Endothelial cell (in vitro differentiated cells): ENCODE results near the gene AP1G2. TPM values are rescaled to one million over a fixed set of nuclear protein-coding genes. Genes with fewer than 3 reads are reported as not detected.
A peak's percentile ranks its signal among the peaks of the same experiment; 100 is the strongest.

Experiments
- DNase-seq: peaks from one replicate; pipeline ENCODE4 v3.0.0; 2021; ENCODE audit warnings: low spot score
- H3K27ac Mint-ChIP-seq: one replicate; pipeline ENCODE4 v1.8.0; 2021; ENCODE audit warnings: mixed read lengths, inconsistent platforms; ENCODE audit not compliant: unreplicated experiment
- H3K27me3 Mint-ChIP-seq: one replicate; pipeline ENCODE4 v1.8.0; 2021; ENCODE audit warnings: mild to moderate bottlenecking, moderate library complexity, mixed read lengths, inconsistent platforms; ENCODE audit not compliant: unreplicated experiment
- H3K36me3 Mint-ChIP-seq: one replicate; pipeline ENCODE4 v1.8.0; 2021; ENCODE audit warnings: mild to moderate bottlenecking, low read depth, mixed read lengths, inconsistent platforms; ENCODE audit not compliant: unreplicated experiment
- H3K4me1 Mint-ChIP-seq: one replicate; pipeline ENCODE4 v1.8.0; 2021; ENCODE audit warnings: mild to moderate bottlenecking, mixed read lengths, inconsistent platforms; ENCODE audit not compliant: unreplicated experiment
- H3K4me3 Mint-ChIP-seq: one replicate; pipeline ENCODE4 v1.8.0; 2021; ENCODE audit warnings: mild to moderate bottlenecking, mixed read lengths, inconsistent platforms; ENCODE audit not compliant: unreplicated experiment
- H3K9me3 Mint-ChIP-seq: one replicate; pipeline ENCODE4 v1.8.0; 2021; ENCODE audit warnings: mixed read lengths, inconsistent platforms; ENCODE audit not compliant: unreplicated experiment
- CTCF ChIP-seq: fragments of 200-600 bp; sonication (generic); IDR thresholded peaks from one replicate; pipeline ENCODE4 v1.5.0; 2021; ENCODE audit warnings: antibody characterized with exemption; ENCODE audit not compliant: unreplicated experiment
- total RNA-seq: library from RNA; stranded (reverse); fragmentation: NEBNext Ultra II Directional; extraction: Animal tissue kit (Norgen Biotek cat#: 25700); gene quantifications from one replicate; pipeline ENCODE4 v1.2.1, GENCODE V29; 2021; ENCODE audit not compliant: unreplicated experiment

Gene AP1G2
- total RNA-seq, 1 donor from 2014 or later = 134 TPM

- H3K9me3 Mint-ChIP-seq = no peaks in the 10 kb centered on the region
- H3K27ac Mint-ChIP-seq = peak overlapping the region; percentile 16
- H3K36me3 Mint-ChIP-seq = peaks cover 4% of the 10 kb centered on the region
- no peak overlapping the region for H3K4me3 Mint-ChIP-seq
- peaks cover 30% of the 10 kb centered on the region for H3K27me3 Mint-ChIP-seq
- TF ChIP-seq CTCF = no peak
- DNase-seq = no peak
- peaks cover 47% of the 10 kb centered on the region for H3K4me1 Mint-ChIP-seq
Observed at GRCh38 chr14:23571701-23572523, 4.3 kb upstream of the AP1G2 start.

GRCh38 chr14:23570806-23571483 lies 3.4 kb upstream of the AP1G2 start:
- DNase-seq = no peak
- Mint-ChIP-seq H3K4me3 (no peak overlapping the region), H3K4me1 (peaks cover 49% of the 10 kb centered on the region), H3K27ac (no peak overlapping the region), H3K9me3 (no peaks in the 10 kb centered on the region), H3K36me3 (peaks cover 4% of the 10 kb centered on the region), H3K27me3 (peaks cover 28% of the 10 kb centered on the region)
- no peak for TF ChIP-seq CTCF

- Mint-ChIP-seq H3K4me1 (peaks cover 49% of the 10 kb centered on the region), H3K4me3 (peak overlapping the region; percentile 42), H3K27me3 (peaks cover 23% of the 10 kb centered on the region), H3K9me3 (no peaks in the 10 kb centered on the region), H3K36me3 (peaks cover 10% of the 10 kb centered on the region), H3K27ac (no peak overlapping the region)
- TF ChIP-seq CTCF = no peak
- no peak for DNase-seq
Observed at GRCh38 chr14:23569443-23570151, 2.0 kb upstream of the AP1G2 start.

- DNase-seq = peak; percentile 69
- peaks cover 15% of the 10 kb centered on the region for H3K36me3 Mint-ChIP-seq
- peaks cover 48% of the 10 kb centered on the region for H3K4me1 Mint-ChIP-seq
- peak overlapping the region; percentile 31 for H3K27ac Mint-ChIP-seq
- H3K4me3 Mint-ChIP-seq = peak overlapping the region; percentile 74
- H3K27me3 Mint-ChIP-seq = peaks cover 23% of the 10 kb centered on the region
- peak; percentile 43 for TF ChIP-seq CTCF
- no peaks in the 10 kb centered on the region for H3K9me3 Mint-ChIP-seq
Observed at GRCh38 chr14:23568600-23569331, 1.2 kb upstream of the AP1G2 start.
